HG02571 (cell line): ENCODE measurements around the gene ZDHHC15.
"Not testable (repeated sequence)": the region's sequence is repeated elsewhere in the genome, so short reads cannot be mapped to it uniquely, and the experiment has no call there.

Experiments used
- ATAC-seq: cut with Tn5 transposase; IDR thresholded peaks from one replicate; pipeline ENCODE4 v1.9.1; 2021; ENCODE audit warnings: mild to moderate bottlenecking, moderate library complexity; ENCODE audit not compliant: unreplicated experiment

The ZDHHC15 gene

GRCh38 chrX:75522565-75523431 lies at the start of gene ZDHHC15:
TSS of gene ZDHHC15 (minus strand) at chrX:75523037. CDS start at chrX:75523024, 13 bp downstream.
- no peak for ATAC-seq

DNA sequence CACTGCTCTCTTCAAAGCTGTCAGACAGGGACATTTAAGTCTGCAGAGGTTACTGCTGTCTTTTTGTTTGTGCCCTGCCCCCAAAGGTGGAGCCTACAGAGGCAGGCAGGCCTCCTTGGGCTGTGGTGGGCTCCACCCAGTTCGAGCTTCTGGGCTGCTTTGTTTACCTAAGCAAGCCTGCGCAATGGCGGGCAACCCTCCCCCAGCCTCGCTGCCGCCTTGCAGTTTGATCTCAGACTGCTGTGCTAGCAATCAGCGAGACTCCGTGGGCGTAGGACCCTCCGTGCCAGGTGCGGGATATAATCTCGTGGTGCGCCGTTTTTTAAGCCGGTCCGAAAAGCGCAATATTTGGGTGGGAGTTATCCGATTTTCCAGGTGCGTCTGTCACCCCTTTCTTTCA lies 37.7 kb upstream of the ZDHHC15 start:
- not testable (repeated sequence) for ATAC-seq

- no peak for ATAC-seq
These were observed 24.9 kb upstream of the ZDHHC15 start for GRCh38 chrX:75547783-75548182.

- no peak for ATAC-seq
These were observed 24.1 kb upstream of the ZDHHC15 start for GRCh38 chrX:75546724-75547511.

DNA sequence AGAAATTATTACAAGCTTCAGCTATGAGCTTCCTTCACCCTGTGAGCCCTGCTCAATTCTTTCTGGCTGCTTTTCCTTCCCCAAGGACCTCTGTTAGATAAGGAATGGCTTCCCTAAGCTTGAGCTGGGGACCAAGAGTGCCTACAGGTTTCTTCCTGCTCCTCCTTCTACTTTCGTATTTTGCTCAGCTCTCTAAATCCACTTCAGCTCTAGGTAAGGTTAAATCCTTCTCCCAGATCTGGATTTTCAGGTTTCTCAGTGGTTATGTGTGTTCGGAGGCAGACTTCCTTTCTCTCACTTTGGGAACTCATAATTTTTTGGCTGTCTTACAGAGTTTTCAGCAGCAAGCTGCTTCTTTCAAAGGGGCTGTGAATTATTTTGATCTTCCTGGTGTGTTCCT lies 21.9 kb upstream of the ZDHHC15 start:
- ATAC-seq, result no peak

DNA sequence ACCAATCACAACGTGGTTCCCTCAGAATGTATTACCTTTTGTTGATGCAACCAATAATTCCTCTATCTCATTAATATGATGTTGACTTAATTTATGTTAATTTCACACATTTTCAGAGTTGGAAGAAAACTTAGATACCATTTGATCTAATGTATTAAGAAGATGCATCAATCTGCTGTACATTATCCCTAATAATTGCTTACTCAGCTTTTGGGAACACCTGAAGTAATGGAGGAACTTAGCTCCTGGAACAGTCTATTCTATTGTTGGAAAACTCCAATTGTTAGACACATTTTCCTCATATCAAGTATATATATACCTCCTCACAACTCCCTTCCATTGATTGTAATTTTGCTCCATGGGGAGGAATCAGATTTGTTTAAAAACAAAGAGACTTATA lies 38.9 kb downstream of the ZDHHC15 start:
- no peak for ATAC-seq

DNA sequence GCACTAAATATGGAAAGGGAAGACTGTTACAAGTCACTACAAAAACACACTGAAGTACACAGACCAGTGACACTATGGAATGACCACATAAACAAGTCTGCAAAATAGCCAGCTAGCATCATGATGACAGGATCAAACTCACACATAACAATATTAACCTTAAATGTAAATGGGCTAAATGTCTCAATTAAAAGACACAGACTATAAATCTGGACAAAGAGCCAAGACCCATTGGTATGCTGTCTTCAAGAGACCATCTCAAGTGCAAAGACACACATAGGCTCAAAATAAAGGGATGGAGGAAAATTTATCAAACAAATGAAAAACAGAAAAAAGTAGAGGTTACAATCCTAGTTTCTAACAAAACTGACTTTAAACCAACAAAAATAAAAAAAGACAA lies 61.1 kb downstream of the ZDHHC15 start:
- ATAC-seq, result not testable (repeated sequence)

GRCh38 chrX:75421688-75422230 lies 101.1 kb downstream of the ZDHHC15 start:
- no peak for ATAC-seq

- not testable (repeated sequence) for ATAC-seq
These were observed 115.7 kb downstream of the ZDHHC15 start for GRCh38 chrX:75407153-75407552.

GRCh38 chrX:75390470-75390869 lies 132.4 kb downstream of the ZDHHC15 start:
- no peak for ATAC-seq

GRCh38 chrX:75369721-75370120 lies 153.1 kb downstream of the ZDHHC15 start:
- no peak for ATAC-seq

GRCh38 chrX:75366861-75367260 lies 156.0 kb downstream of the ZDHHC15 start:
- no peak for ATAC-seq

- ATAC-seq, result no peak
These were observed 157.4 kb downstream of the ZDHHC15 start for GRCh38 chrX:75365243-75365975.

DNA sequence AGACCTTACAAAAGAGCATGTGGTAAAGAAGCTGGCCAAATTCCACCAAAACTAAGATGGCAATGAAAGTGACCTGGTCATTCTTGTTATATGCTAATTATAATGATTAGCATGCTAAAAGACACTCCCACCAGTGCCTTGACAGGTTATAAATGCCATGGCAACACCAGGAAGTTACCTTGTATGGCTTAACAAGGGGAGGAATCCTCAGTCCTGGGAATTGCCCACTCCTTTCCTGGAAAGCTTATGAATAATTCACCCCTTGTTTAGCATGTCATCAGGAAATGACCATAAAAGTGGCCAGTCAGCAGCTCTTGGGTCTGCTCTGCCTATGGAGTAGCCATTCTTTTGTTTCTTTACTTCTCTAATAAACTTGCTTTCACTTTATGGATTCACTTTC lies 161.0 kb downstream of the ZDHHC15 start:
- ATAC-seq, result no peak

- not testable (repeated sequence) for ATAC-seq
These were observed 174.2 kb downstream of the ZDHHC15 start for GRCh38 chrX:75348601-75349000.

GRCh38 chrX:75337525-75337924 lies 185.3 kb downstream of the ZDHHC15 start:
- no peak for ATAC-seq

GRCh38 chrX:75335127-75335458 lies 187.7 kb downstream of the ZDHHC15 start:
- ATAC-seq, result no peak

DNA sequence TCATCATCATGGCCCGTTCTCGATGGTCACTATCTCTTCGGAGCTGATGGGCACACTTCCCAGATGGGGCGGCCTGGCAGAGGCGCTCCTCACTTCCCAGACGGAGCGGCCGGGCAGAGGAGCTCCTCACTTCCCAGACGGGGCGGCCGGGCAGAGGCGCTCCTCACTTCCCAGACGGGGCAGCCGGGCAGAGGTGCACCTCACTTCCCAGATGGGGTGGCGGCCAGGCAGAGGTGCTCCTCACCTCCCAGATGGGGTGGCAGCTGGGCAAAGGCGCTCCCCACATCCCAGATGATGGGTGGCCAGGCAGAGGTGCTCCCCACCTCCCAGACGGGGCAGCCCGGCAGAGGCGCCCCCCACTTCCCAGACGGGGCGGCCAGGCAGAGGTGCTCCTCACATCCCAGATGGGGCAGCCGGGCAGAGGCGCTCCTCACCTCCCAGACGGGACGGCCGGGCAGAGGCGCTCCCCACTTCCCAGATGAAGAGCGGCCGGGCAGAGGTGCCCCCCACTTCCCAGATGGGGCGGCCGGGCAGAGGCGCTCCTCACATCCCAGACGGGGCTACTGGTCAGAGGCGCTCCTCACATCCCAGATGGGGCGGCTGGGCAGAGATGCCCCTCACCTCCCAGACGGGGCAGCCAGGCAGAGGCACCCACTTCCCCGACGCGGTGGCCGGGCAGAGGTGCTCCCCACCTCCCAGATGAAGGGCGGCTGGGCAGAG lies 188.3 kb downstream of the ZDHHC15 start:
- ATAC-seq, result not testable (repeated sequence)

GRCh38 chrX:75327607-75328006 lies 195.2 kb downstream of the ZDHHC15 start:
- no peak for ATAC-seq
